Left lung (tissue), 14 donors: ENCODE results near the gene HAL. TPM values are rescaled to one million over a fixed set of nuclear protein-coding genes. Genes with fewer than 3 reads are reported as not detected.

ENCODE experiments used
- ATAC-seq: fragments of 200-7000 bp; cut with Tn5 transposase; one replicate; pipeline ENCODE4 v1.9.1; 2020; ENCODE audit warnings: moderate library complexity
- DNase-seq, 4 donors: peaks; one replicate each; pipeline ENCODE4 v3.0.0-alpha.2; 2013 to 2020
- H3K27ac ChIP-seq, 2 donors: fragments of 200-600 bp; sonication (generic) in 1 of 2; one replicate each; pipeline versions ENCODE4 v1.5.0 to v1.8.0; 2020 to 2021
- H3K27me3 ChIP-seq, 2 donors: fragments of 200-600 bp; sonication (generic) in 1 of 2; one replicate each; pipeline versions ENCODE4 v1.5.0 to v1.8.0; 2020 to 2021
- H3K36me3 ChIP-seq, 2 donors: fragments of 200-600 bp; sonication (generic) in 1 of 2; one replicate each; pipeline versions ENCODE4 v1.5.0 to v1.8.0; 2020 to 2021
- H3K4me1 ChIP-seq, 2 donors: fragments of 200-600 bp; one replicate each; pipeline ENCODE4 v1.8.0; 2021
- H3K4me3 ChIP-seq, 2 donors: fragments of 200-600 bp; sonication (generic) in 1 of 2; one replicate each; pipeline versions ENCODE4 v1.5.0 to v1.8.0; 2020 to 2021; ENCODE audit warnings: mild to moderate bottlenecking in 1 of 2
- H3K9me3 ChIP-seq, 2 donors: fragments of 200-600 bp; sonication (generic) in 1 of 2; one replicate each; pipeline versions ENCODE4 v1.5.0 to v1.8.0; 2020 to 2021
- intact Hi-C, 2 donors: fragments of 100-400 bp; cut with DNase I; formaldehyde crosslinking; loops; one replicate each; pipeline versions ENCODE4 v1.11.2 to v1.14.2; 2022
- long read RNA-seq, 12 donors: library from polyadenylated mRNA in 2 of 12; unstranded in 2 of 12; transcript quantifications; one replicate each; pipeline ENCODE4 v2.0.0 and lab custom pipeline, GENCODE V29; 2019 to 2026
- polyA plus RNA-seq, 6 donors: library from polyadenylated mRNA; unstranded; fragments of 120-200 nt; gene quantifications; one replicate each; pipeline ENCODE4 v1.2.1, GENCODE V29; 2013; ENCODE audit not compliant: insufficient read length in 6 of 6
- total RNA-seq, 2 donors: library from RNA; stranded (reverse); fragmentation: NEBNext Ultra II Directional; extraction: Animal tissue kit (Norgen Biotek cat#: 25700); gene quantifications; one replicate each; pipeline ENCODE4 v1.2.1, GENCODE V29; 2021
- TF ChIP-seq, protein P1 (sequence below), 2 donors: fragments of 200-600 bp; sonication (generic) in 1 of 2; IDR thresholded peaks; one replicate each; pipeline versions ENCODE4 v1.5.0 to v1.8.0; 2021; ENCODE audit warnings: antibody characterized with exemption in 2 of 2
- donor health status: DM: no; HTN: yes; CAD: no.
- donor health status: DM: no; HTN: no; CAD: no.

HAL gene, protein sequence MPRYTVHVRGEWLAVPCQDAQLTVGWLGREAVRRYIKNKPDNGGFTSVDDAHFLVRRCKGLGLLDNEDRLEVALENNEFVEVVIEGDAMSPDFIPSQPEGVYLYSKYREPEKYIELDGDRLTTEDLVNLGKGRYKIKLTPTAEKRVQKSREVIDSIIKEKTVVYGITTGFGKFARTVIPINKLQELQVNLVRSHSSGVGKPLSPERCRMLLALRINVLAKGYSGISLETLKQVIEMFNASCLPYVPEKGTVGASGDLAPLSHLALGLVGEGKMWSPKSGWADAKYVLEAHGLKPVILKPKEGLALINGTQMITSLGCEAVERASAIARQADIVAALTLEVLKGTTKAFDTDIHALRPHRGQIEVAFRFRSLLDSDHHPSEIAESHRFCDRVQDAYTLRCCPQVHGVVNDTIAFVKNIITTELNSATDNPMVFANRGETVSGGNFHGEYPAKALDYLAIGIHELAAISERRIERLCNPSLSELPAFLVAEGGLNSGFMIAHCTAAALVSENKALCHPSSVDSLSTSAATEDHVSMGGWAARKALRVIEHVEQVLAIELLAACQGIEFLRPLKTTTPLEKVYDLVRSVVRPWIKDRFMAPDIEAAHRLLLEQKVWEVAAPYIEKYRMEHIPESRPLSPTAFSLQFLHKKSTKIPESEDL
- total RNA-seq: 1 to 10 TPM; 1.1 to 7.1 TPM
- 1 to 10 TPM in 3 of 6 donors, under 1 TPM in 3; 0.64 to 1.3 (median 1.0) TPM for polyA plus RNA-seq
- long read RNA-seq, donor 1: 0 reads
- long read RNA-seq, donor 2: 0 reads
- long read RNA-seq, donor 3: 0 reads
- long read RNA-seq, donor 4: 0 reads
- long read RNA-seq, donor 5: 0 reads
- long read RNA-seq, donor 6: 0 reads
- long read RNA-seq, donor 7: 0 reads
- long read RNA-seq, donor 8: 0 reads
- long read RNA-seq, donor 9: 0 reads
- long read RNA-seq, donor 10: 0 reads
- long read RNA-seq, donor 11: 0 reads
- long read RNA-seq, donor 12: 0 reads

- Histone ChIP-seq H3K4me3 (peak within 1 kb of the TSS in 1 of 2 donors; percentile 24), H3K4me1 (peaks cover 0 to 43% of the 10 kb centered on the region in 2 donors), H3K27me3 (no peaks in the 10 kb centered on the region), H3K27ac (peak within 1 kb of the TSS; percentile 27 to 89), H3K36me3 (peaks cover 0 to 35% of the 10 kb centered on the region in 2 donors), H3K9me3 (no peaks in the 10 kb centered on the region)
- TF ChIP-seq, protein P1, sequence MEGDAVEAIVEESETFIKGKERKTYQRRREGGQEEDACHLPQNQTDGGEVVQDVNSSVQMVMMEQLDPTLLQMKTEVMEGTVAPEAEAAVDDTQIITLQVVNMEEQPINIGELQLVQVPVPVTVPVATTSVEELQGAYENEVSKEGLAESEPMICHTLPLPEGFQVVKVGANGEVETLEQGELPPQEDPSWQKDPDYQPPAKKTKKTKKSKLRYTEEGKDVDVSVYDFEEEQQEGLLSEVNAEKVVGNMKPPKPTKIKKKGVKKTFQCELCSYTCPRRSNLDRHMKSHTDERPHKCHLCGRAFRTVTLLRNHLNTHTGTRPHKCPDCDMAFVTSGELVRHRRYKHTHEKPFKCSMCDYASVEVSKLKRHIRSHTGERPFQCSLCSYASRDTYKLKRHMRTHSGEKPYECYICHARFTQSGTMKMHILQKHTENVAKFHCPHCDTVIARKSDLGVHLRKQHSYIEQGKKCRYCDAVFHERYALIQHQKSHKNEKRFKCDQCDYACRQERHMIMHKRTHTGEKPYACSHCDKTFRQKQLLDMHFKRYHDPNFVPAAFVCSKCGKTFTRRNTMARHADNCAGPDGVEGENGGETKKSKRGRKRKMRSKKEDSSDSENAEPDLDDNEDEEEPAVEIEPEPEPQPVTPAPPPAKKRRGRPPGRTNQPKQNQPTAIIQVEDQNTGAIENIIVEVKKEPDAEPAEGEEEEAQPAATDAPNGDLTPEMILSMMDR (IDR thresholded peaks at IDR 0.05): no peak
- DNase-seq (no peak), ATAC-seq (peak; percentile 50)
- intact Hi-C loops: loop anchor here in 1 of 2 donors (10.0 kb wide), 1 partner anchor 81 kb away; no protein-coding TSS in a partner anchor
Observed at GRCh38 chr12:95996034-95996658, at the start of gene HAL. Gene HAL (minus strand): TSS chr12:95996344. CDS start chr12:95995910, 434 bp downstream.

GRCh38 chr12:96045566-96045965 is 49.4 kb upstream of the HAL start:
- TF ChIP-seq, protein P1 (IDR thresholded peaks at IDR 0.05): no peak
- H3K27me3 ChIP-seq: no peaks in the 10 kb centered on the region
- no peak overlapping the region for H3K4me3 ChIP-seq
- H3K36me3 ChIP-seq: no peaks in the 10 kb centered on the region
- ATAC-seq (peak; percentile 6), DNase-seq (peak in 2 of 4 donors; percentile 71)
- intact Hi-C loops: no loop called here
- no peaks in the 10 kb centered on the region for H3K9me3 ChIP-seq
- peaks cover 15 to 71% of the 10 kb centered on the region in 2 donors for H3K4me1 ChIP-seq
- H3K27ac ChIP-seq: peak overlapping the region; percentile 79 to 90

DNA sequence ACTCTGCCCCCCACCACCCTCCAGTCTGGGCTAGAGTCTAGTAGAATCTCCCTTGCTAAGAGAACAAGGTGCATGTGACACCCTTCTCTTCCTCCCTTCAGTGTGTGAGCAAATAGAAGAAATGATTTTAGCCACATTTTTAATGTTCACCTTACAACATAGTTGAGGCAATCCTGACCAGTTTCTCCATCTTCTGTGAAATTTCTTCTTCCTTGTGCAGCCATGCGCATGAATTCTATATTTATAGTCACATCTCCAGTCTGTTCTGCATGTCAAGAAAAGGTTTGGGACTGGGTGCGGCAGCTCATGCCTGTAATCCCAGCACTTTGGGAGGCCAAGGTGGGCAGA is 48.8 kb upstream of the HAL start:
- no peaks in the 10 kb centered on the region for H3K9me3 ChIP-seq
- no peak overlapping the region for H3K4me3 ChIP-seq
- peaks cover 15 to 72% of the 10 kb centered on the region in 2 donors for H3K4me1 ChIP-seq
- intact Hi-C loops: no loop called here
- H3K36me3 ChIP-seq: no peaks in the 10 kb centered on the region
- TF ChIP-seq, protein P1 (IDR thresholded peaks at IDR 0.05): no peak
- no peaks in the 10 kb centered on the region for H3K27me3 ChIP-seq
- no peak for ATAC-seq
- H3K27ac ChIP-seq: peak overlapping the region; percentile 79 to 90
- DNase-seq: no peak

- Histone ChIP-seq H3K9me3 (no peaks in the 10 kb centered on the region), H3K27ac (peak overlapping the region; percentile 79 to 90), H3K36me3 (no peaks in the 10 kb centered on the region), H3K4me3 (no peak overlapping the region), H3K4me1 (peaks cover 15 to 72% of the 10 kb centered on the region in 2 donors), H3K27me3 (no peaks in the 10 kb centered on the region)
- no peak for ATAC-seq
- TF ChIP-seq, protein P1 (IDR thresholded peaks at IDR 0.05): no peak
- intact Hi-C loops: no loop called here
- DNase-seq: peak in 1 of 4 donors; percentile 75
Observed at GRCh38 chr12:96044017-96044942, 48.1 kb upstream of the HAL start.
